ENCODE results near the gene COL11A1.

GRCh38 chr1:103145449-103145848 lies 37.1 kb upstream of the COL11A1 start:
- TF ChIP-seq CTCF (IDR thresholded peaks at IDR 0.05) (no peak), POLR2A (IDR thresholded peaks at IDR 0.05) (no peak)
